Endothelial cell of umbilical vein (primary cell): ENCODE data around the gene TULP4. TPM values are rescaled to one million over a fixed set of nuclear protein-coding genes. Genes with fewer than 3 reads are reported as not detected.

Experiments used
- BruUV-seq: library from RNA; stranded (reverse); fragments of 400-500 nt; replicated peaks from 2 replicates; lab custom pipeline; 2021; lab: Mats Ljungman, UMichigan
- CTCF ChIA-PET: fragments of 300-600, 350-600 bp; sonication (Branson Sonifier 250); formaldehyde crosslinking; loops from one replicate; lab custom pipeline; 2021; ENCODE audit warnings: antibody characterized with exemption, inconsistent platforms; lab: Charles Lee
- POLR2A ChIA-PET: fragments of 300-600, 350-600 bp; sonication (Branson Sonifier 250); formaldehyde crosslinking; loops from one replicate; lab custom pipeline; 2021; ENCODE audit warnings: antibody characterized with exemption, inconsistent platforms; lab: Charles Lee
- DNase-seq: peaks from one replicate; pipeline ENCODE4 v3.0.0-alpha.2; 2011; ENCODE audit warnings: low read depth, low spot score
- FAIRE-seq: peaks from 2 replicates; lab custom pipeline; 2011; peaks lifted over from hg19 to GRCh38; lab: Jason Lieb, UNC
- H2AFZ ChIP-seq: 2 replicates; pipeline ENCODE4 v1.6.0; 2012; ENCODE audit warnings: low read depth, low read length, control low read depth, inconsistent platforms
- H3K27ac ChIP-seq: 2 replicates; pipeline ENCODE4 v1.5.1; 2011; ENCODE audit warnings: low read depth, mild to moderate bottlenecking, control low read depth, low read length, moderate library complexity; ENCODE audit not compliant: insufficient read depth
- H3K27me3 ChIP-seq, 2 experiments: 2 replicates each; pipeline versions ENCODE4 v1.6.0 to v1.6.1; 2011; ENCODE audit warnings: low read length in 2 of 2, mixed read lengths in 1 of 2; ENCODE audit not compliant: control insufficient read depth in 2 of 2, insufficient read depth in 2 of 2
- H3K36me3 ChIP-seq, 2 experiments: 2 replicates in 1 of 2; 3 replicates in 1 of 2; pipeline ENCODE4 v1.5.1; 2011; ENCODE audit warnings: low read length in 2 of 2, mild to moderate bottlenecking in 1 of 2, moderate library complexity in 1 of 2; ENCODE audit not compliant: control insufficient read depth in 2 of 2, insufficient read depth in 2 of 2; ENCODE audit errors: extremely low read depth in 1 of 2
- H3K4me1 ChIP-seq: 3 replicates; pipeline ENCODE4 v1.5.1; 2011; ENCODE audit warnings: mild to moderate bottlenecking, low read length; ENCODE audit not compliant: control insufficient read depth, insufficient read depth; ENCODE audit errors: extremely low read depth
- H3K4me2 ChIP-seq: 2 replicates; pipeline ENCODE4 v1.6.1; 2011; ENCODE audit warnings: low read length, control low read depth, mixed read lengths; ENCODE audit not compliant: insufficient read depth
- H3K4me3 ChIP-seq, 3 experiments: fragments of 200-600 bp in 1 of 3; sonication (generic), shearing (Covaris generic) in 1 of 3; replicated peaks in 1 of 3; 2 replicates each; pipeline ENCODE4 v1.5.1; 2011 to 2016; ENCODE audit warnings: control low read depth in 3 of 3, low read length in 3 of 3, mild to moderate bottlenecking in 2 of 3, inconsistent platforms in 1 of 3, low read depth in 1 of 3, moderate library complexity in 1 of 3; ENCODE audit not compliant: insufficient read depth in 1 of 3
- H3K79me2 ChIP-seq: 2 replicates; pipeline ENCODE4 v1.6.0; 2012; ENCODE audit warnings: low read length, inconsistent platforms; ENCODE audit not compliant: control insufficient read depth, insufficient read depth
- H3K9ac ChIP-seq: replicated peaks from 2 replicates; pipeline ENCODE3; 2011; ENCODE audit warnings: low read length, control low read depth; ENCODE audit not compliant: insufficient read depth; ENCODE audit errors: extremely low read depth
- H3K9me1 ChIP-seq: replicated peaks from 3 replicates; pipeline ENCODE4 v1.6.0; 2011; ENCODE audit warnings: mild to moderate bottlenecking, low read length; ENCODE audit not compliant: control insufficient read depth, insufficient read depth; ENCODE audit errors: extremely low read depth
- H3K9me3 ChIP-seq: replicated peaks from 2 replicates; pipeline ENCODE4 v1.5.1; 2012; ENCODE audit warnings: low read length, inconsistent platforms; ENCODE audit not compliant: control insufficient read depth, insufficient read depth
- H4K20me1 ChIP-seq: replicated peaks from 2 replicates; pipeline ENCODE3; 2011; ENCODE audit warnings: mild to moderate bottlenecking, low read length; ENCODE audit not compliant: control insufficient read depth, insufficient read depth; ENCODE audit errors: extremely low read depth
- CTCF ChIP-seq, 2 donors: IDR thresholded peaks; 1 replicate in 1 of 2; 2 replicates in 1 of 2; pipeline ENCODE4 v1.5.1; 2011; ENCODE audit warnings: low read length in 2 of 2, mild to moderate bottlenecking in 2 of 2, moderate library complexity in 2 of 2, control low read depth in 1 of 2, inconsistent platforms in 1 of 2, low read depth in 1 of 2; ENCODE audit not compliant: insufficient read depth in 1 of 2; ENCODE audit errors: extremely low read depth in 1 of 2
- EZH2 ChIP-seq: IDR thresholded peaks from 2 replicates; pipeline ENCODE4 v1.6.1; 2012; ENCODE audit warnings: borderline replicate concordance, low read depth, mild to moderate bottlenecking, moderate library complexity, low read length, inconsistent platforms; ENCODE audit not compliant: severe bottlenecking
- FOS ChIP-seq: IDR thresholded peaks from 2 replicates; pipeline ENCODE4 v1.6.1; 2011; ENCODE audit warnings: mild to moderate bottlenecking, low read length, moderate library complexity, borderline replicate concordance; ENCODE audit not compliant: insufficient read depth
- GATA2 ChIP-seq: IDR thresholded peaks from 2 replicates; pipeline ENCODE4 v1.7.0; 2011; ENCODE audit warnings: low read depth, mild to moderate bottlenecking, moderate library complexity, mixed read lengths, low read length; ENCODE audit not compliant: insufficient read length, insufficient read depth
- JUN ChIP-seq: IDR thresholded peaks from 2 replicates; pipeline ENCODE4 v1.6.1; 2011; ENCODE audit warnings: borderline replicate concordance, low read depth; ENCODE audit not compliant: insufficient read length, insufficient read depth
- MAX ChIP-seq: IDR thresholded peaks from 2 replicates; pipeline ENCODE4 v1.6.1; 2011; ENCODE audit not compliant: insufficient read depth, insufficient read length
- MYC ChIP-seq: IDR thresholded peaks from one replicate; pipeline ENCODE4 v1.6.1; 2011; ENCODE audit warnings: mild to moderate bottlenecking, low read depth, low read length
- POLR2A ChIP-seq: IDR thresholded peaks from 2 replicates; pipeline ENCODE4 v1.6.1; 2012; ENCODE audit warnings: low read depth, mild to moderate bottlenecking, control low read depth, low read length
- POLR2AphosphoS5 ChIP-seq: IDR thresholded peaks from 2 replicates; pipeline ENCODE4 v1.6.1; 2012; ENCODE audit warnings: low read depth, mild to moderate bottlenecking, control low read depth, low read length, moderate library complexity; ENCODE audit not compliant: insufficient read depth
- dilution Hi-C: fragments of 300-500 bp; cut with MboI; formaldehyde crosslinking; loops from one replicate; pipeline ENCODE4 v1.15.0; 2019; ENCODE audit warnings: low sequenced_read_pairs; ENCODE audit not compliant: extremely low pct_ligation_motif_present
- intact Hi-C: fragments of 100-400 bp; cut with micrococcal nuclease; formaldehyde crosslinking; loops from one replicate; pipeline ENCODE4 v1.10.0; 2022
- polyA plus RNA-seq, 4 experiments: library from polyadenylated mRNA; depleted of rRNA in 3 of 4; stranded (reverse) in 3 of 4; unstranded in 1 of 4; fragments of >200 nt; gene quantifications; 2 replicates each; pipeline versions ENCODE4 v1.2.1 to v1.2.3, GENCODE V29; 2011 to 2012; ENCODE audit warnings: missing spikeins in 1 of 4
- total RNA-seq: library from RNA; stranded (reverse); gene quantifications from 2 replicates; pipeline ENCODE4 v1.2.3, GENCODE V29; 2021

Gene TULP4
- total and polyA plus RNA-seq, 2 donors (not counting 3 experiments of a cell fraction or from before 2014, with no cell fraction given), result 10.8 to 55.1 TPM

GRCh38 chr6:158544428-158544827 is 232.2 kb downstream of the TULP4 start:
- DNase-seq (no peak), FAIRE-seq (no peak)
- Histone ChIP-seq H3K27me3 (peaks cover 4 to 6% of the 10 kb centered on the region in 2 experiments), H3K79me2 (no peaks in the 10 kb centered on the region), H3K4me3 (no peak overlapping the region), H3K9ac (no peak overlapping the region), H3K9me3 (no peaks in the 10 kb centered on the region), H2AFZ (no peak overlapping the region), H3K9me1 (no peaks in the 10 kb centered on the region), H3K27ac (no peak overlapping the region), H3K4me1 (no peaks in the 10 kb centered on the region), H3K4me2 (no peak overlapping the region), H3K36me3 (no peaks in the 10 kb centered on the region), H4K20me1 (no peaks in the 10 kb centered on the region)
- dilution Hi-C loops, result no loop called here
- POLR2A ChIA-PET, result no interaction called here
- TF ChIP-seq FOS, result no peak
- TF ChIP-seq CTCF (IDR thresholded peaks at IDR 0.05; ENCODE audit: extremely low read depth in 1 of 2, insufficient read depth in 1 of 2, low read depth in 1 of 2, low read length in 2 of 2), result no peak
- no peak for TF ChIP-seq POLR2AphosphoS5
- TF ChIP-seq POLR2A, result no peak
- TF ChIP-seq GATA2, result no peak
- no peak for TF ChIP-seq MYC
- TF ChIP-seq MAX, result no peak
- no peak for TF ChIP-seq EZH2
- no peak for TF ChIP-seq JUN
- CTCF ChIA-PET, result interaction anchor here (1.3 kb wide), 1 partner anchor 26 kb away, joined by 3 read pairs; no protein-coding TSS in a partner anchor
- intact Hi-C loops, result no loop called here
- no TSS peak for BruUV-seq
